Keratinocyte (primary cell): ENCODE data around the gene FLRT1. TPM values are rescaled to one million over a fixed set of nuclear protein-coding genes. Genes with fewer than 3 reads are reported as not detected.

ENCODE experiments used
- DNase-seq: peaks from one replicate; pipeline ENCODE4 v3.0.0-alpha.2; 2011; ENCODE audit warnings: low read depth, missing footprints, low spot score
- FAIRE-seq: peaks from 2 replicates; lab custom pipeline; 2011; peaks lifted over from hg19 to GRCh38; lab: Jason Lieb, UNC
- H2AFZ ChIP-seq: 2 replicates; pipeline ENCODE4 v1.6.0; 2012; ENCODE audit warnings: low read length, control low read depth, inconsistent platforms; ENCODE audit not compliant: control insufficient read depth
- H3K27ac ChIP-seq: 2 replicates; pipeline ENCODE4 v1.5.1; 2011; ENCODE audit warnings: low read length; ENCODE audit not compliant: control insufficient read depth, insufficient read depth
- H3K27me3 ChIP-seq: 3 replicates; pipeline ENCODE4 v1.6.0; 2011; ENCODE audit warnings: low read length; ENCODE audit not compliant: control insufficient read depth, insufficient read depth; ENCODE audit errors: extremely low read depth
- H3K36me3 ChIP-seq, 2 experiments: 2 replicates in 1 of 2; 3 replicates in 1 of 2; pipeline ENCODE4 v1.5.1; 2011; ENCODE audit warnings: low read length in 2 of 2, mild to moderate bottlenecking in 1 of 2; ENCODE audit not compliant: control insufficient read depth in 2 of 2, insufficient read depth in 2 of 2; ENCODE audit errors: extremely low read depth in 1 of 2
- H3K4me1 ChIP-seq: 3 replicates; pipeline ENCODE4 v1.5.1; 2011; ENCODE audit warnings: low read length; ENCODE audit not compliant: control insufficient read depth, insufficient read depth; ENCODE audit errors: extremely low read depth
- H3K4me2 ChIP-seq: 3 replicates; pipeline ENCODE4 v1.6.0; 2011; ENCODE audit warnings: low read depth, low read length; ENCODE audit not compliant: control insufficient read depth, insufficient read depth; ENCODE audit errors: extremely low read depth
- H3K4me3 ChIP-seq, 3 experiments: fragments of 200-600 bp in 1 of 3; sonication (generic) in 1 of 3; 2 replicates in 2 of 3; 3 replicates in 1 of 3; pipeline ENCODE4 v1.5.1; 2011 to 2016; ENCODE audit warnings: low read length in 3 of 3, mild to moderate bottlenecking in 3 of 3, control low read depth in 2 of 3, inconsistent platforms in 1 of 3, low read depth in 1 of 3, mixed read lengths in 1 of 3, mixed run types in 1 of 3, moderate library complexity in 1 of 3; ENCODE audit not compliant: control insufficient read depth in 2 of 3, insufficient read depth in 2 of 3; ENCODE audit errors: extremely low read depth in 1 of 3
- H3K79me2 ChIP-seq: 2 replicates; pipeline ENCODE4 v1.6.0; 2012; ENCODE audit warnings: low read length; ENCODE audit not compliant: control insufficient read depth, insufficient read depth
- H3K9ac ChIP-seq: 3 replicates; pipeline ENCODE4 v1.6.0; 2011; ENCODE audit warnings: low read length; ENCODE audit not compliant: control insufficient read depth, insufficient read depth; ENCODE audit errors: extremely low read depth
- H3K9me1 ChIP-seq: 3 replicates; pipeline ENCODE4 v1.6.0; 2011; ENCODE audit warnings: low read length; ENCODE audit not compliant: control insufficient read depth, insufficient read depth; ENCODE audit errors: extremely low read depth
- H3K9me3 ChIP-seq: 2 replicates; pipeline ENCODE4 v1.5.1; 2012; ENCODE audit warnings: low read depth, low read length; ENCODE audit not compliant: control insufficient read depth
- H4K20me1 ChIP-seq: 3 replicates; pipeline ENCODE4 v1.6.0; 2011; ENCODE audit warnings: low read length; ENCODE audit not compliant: control insufficient read depth, insufficient read depth; ENCODE audit errors: extremely low read depth
- EZH2 ChIP-seq: IDR thresholded peaks from one replicate; pipeline ENCODE4 v1.6.1; 2012; ENCODE audit warnings: inconsistent platforms, mild to moderate bottlenecking, low read length, moderate library complexity
- dilution Hi-C: fragments of 300-500 bp; cut with MboI; formaldehyde crosslinking; loops from one replicate; pipeline ENCODE4 v1.7.0; 2020; ENCODE audit warnings: low sequenced_read_pairs; ENCODE audit not compliant: extremely low pct_ligation_motif_present
- polyA plus RNA-seq, 5 experiments: library from polyadenylated mRNA; depleted of rRNA in 3 of 5; stranded (reverse) in 3 of 5; stranded (forward) in 1 of 5; unstranded in 1 of 5; fragments of >200 nt; gene quantifications; 1 replicate in 1 of 5; 2 replicates in 3 of 5; 3 replicates in 1 of 5; pipeline versions ENCODE4 v1.2.1 to v1.2.3, GENCODE V29; 2011 to 2012; ENCODE audit warnings: missing spikeins in 2 of 5, low read depth in 1 of 5, low replicate concordance in 1 of 5
- TF ChIP-seq, protein P1 (sequence below), 3 experiments: IDR thresholded peaks in 1 of 3; conservative IDR thresholded peaks in 1 of 3; optimal IDR thresholded peaks in 1 of 3; 2 replicates in 2 of 3; 3 replicates in 1 of 3; pipeline versions ENCODE3 to v1.5.1; 2011; ENCODE audit warnings: low read length in 3 of 3, mild to moderate bottlenecking in 3 of 3, moderate library complexity in 2 of 3, control low read depth in 1 of 3, inconsistent platforms in 1 of 3; ENCODE audit not compliant: insufficient read depth in 2 of 3; ENCODE audit errors: extremely low read depth in 1 of 3

Gene FLRT1
- polyA plus RNA-seq, 1 donor (not counting 4 experiments of a cell fraction or from before 2014, with no cell fraction given) = not detected

DNA sequence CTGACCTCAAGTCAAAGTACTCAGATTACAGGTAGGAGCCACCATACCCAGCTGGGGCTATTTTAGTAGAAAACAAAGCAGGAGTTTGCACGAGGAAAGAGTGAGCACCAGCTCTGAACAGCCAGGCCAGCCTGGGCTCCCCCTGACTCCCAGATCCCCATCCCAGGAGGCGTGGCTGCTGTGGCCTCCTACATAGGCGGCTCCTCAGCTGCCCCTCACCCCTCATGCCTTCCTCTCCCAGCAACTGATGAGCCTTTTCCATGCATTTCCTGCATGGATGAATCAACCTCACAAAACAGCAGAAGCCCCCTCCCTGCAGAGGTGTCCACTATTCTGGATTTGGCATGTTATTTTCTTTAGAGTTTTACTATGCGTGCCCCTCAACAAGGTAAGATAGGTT lies 10.5 kb upstream of the FLRT1 start:
- Histone ChIP-seq H2AFZ (no peak overlapping the region), H3K9me1 (no peaks in the 10 kb centered on the region), H3K4me2 (no peak overlapping the region), H3K79me2 (no peaks in the 10 kb centered on the region), H4K20me1 (peaks cover 3% of the 10 kb centered on the region), H3K36me3 (no peaks in the 10 kb centered on the region), H3K4me3 (no peak overlapping the region), H3K27me3 (peaks cover 23% of the 10 kb centered on the region), H3K9me3 (no peaks in the 10 kb centered on the region), H3K4me1 (peaks cover 4% of the 10 kb centered on the region), H3K9ac (no peak overlapping the region), H3K27ac (no peak overlapping the region)
- no peak for DNase-seq
- dilution Hi-C loops = no loop called here
- no peak for TF ChIP-seq EZH2
- TF ChIP-seq, protein P1, sequence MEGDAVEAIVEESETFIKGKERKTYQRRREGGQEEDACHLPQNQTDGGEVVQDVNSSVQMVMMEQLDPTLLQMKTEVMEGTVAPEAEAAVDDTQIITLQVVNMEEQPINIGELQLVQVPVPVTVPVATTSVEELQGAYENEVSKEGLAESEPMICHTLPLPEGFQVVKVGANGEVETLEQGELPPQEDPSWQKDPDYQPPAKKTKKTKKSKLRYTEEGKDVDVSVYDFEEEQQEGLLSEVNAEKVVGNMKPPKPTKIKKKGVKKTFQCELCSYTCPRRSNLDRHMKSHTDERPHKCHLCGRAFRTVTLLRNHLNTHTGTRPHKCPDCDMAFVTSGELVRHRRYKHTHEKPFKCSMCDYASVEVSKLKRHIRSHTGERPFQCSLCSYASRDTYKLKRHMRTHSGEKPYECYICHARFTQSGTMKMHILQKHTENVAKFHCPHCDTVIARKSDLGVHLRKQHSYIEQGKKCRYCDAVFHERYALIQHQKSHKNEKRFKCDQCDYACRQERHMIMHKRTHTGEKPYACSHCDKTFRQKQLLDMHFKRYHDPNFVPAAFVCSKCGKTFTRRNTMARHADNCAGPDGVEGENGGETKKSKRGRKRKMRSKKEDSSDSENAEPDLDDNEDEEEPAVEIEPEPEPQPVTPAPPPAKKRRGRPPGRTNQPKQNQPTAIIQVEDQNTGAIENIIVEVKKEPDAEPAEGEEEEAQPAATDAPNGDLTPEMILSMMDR (optimal IDR thresholded peaks at IDR 0.05 in 1 of 3, IDR thresholded peaks at IDR 0.05 in 1 of 3, conservative IDR thresholded peaks at IDR 0.05 in 1 of 3; ENCODE audit: extremely low read depth in 1 of 3, insufficient read depth in 2 of 3, low read length in 3 of 3) = no peak
- FAIRE-seq = no peak

DNA sequence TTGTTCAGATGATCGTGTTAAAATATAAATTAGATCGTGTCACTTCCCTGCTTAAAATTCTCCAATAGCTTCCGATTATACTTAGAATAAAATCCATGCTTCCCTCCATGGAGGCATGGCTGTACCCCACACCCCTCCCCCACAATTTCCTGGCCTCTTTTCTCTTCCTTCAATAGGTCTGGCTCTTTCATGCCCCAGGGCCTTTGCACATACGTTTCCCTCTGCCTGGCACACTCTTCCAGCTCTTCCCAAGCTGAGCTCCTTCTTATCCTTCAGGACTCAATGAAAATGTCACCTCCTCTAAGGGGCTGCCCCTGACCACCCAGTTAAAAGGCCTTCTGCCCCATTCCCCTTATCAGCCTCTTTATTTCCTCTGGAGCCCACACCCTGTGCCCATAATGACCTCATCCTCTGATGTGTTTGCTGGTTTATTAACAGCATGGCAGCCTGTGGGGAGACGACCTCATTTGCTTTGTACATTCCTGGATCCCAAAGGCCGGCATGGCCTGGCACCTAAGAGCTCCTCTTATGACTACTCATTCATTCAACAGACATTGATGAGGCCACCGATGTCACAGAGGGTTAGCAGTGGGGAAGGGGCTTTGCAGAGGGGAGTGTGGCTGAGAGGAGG lies 9.0 kb upstream of the FLRT1 start:
- Histone ChIP-seq H3K4me3 (no peak overlapping the region), H3K9ac (no peak overlapping the region), H4K20me1 (peaks cover 3% of the 10 kb centered on the region), H3K27me3 (peaks cover 27% of the 10 kb centered on the region), H3K4me1 (no peaks in the 10 kb centered on the region), H3K4me2 (no peak overlapping the region), H3K36me3 (no peaks in the 10 kb centered on the region), H2AFZ (no peak overlapping the region), H3K9me1 (no peaks in the 10 kb centered on the region), H3K27ac (no peak overlapping the region), H3K9me3 (no peaks in the 10 kb centered on the region), H3K79me2 (no peaks in the 10 kb centered on the region)
- dilution Hi-C loops = no loop called here
- no peak for FAIRE-seq
- TF ChIP-seq EZH2 = no peak
- TF ChIP-seq, protein P1 (optimal IDR thresholded peaks at IDR 0.05 in 1 of 3, IDR thresholded peaks at IDR 0.05 in 1 of 3, conservative IDR thresholded peaks at IDR 0.05 in 1 of 3; ENCODE audit: extremely low read depth in 1 of 3, insufficient read depth in 2 of 3, low read length in 3 of 3) = no peak
- DNase-seq = no peak
